ENCODE results near the gene CYBB.

GRCh38 chrX:37776283-37776986, 3.4 kb upstream of the CYBB start:
- TF ChIP-seq L3MBTL2 (conservative IDR thresholded peaks at IDR 0.05): no peak
- TF ChIP-seq FOXK2 (IDR thresholded peaks at IDR 0.05): no peak
- TF ChIP-seq SUZ12 (IDR thresholded peaks at IDR 0.05): no peak
